ENCODE data around the gene PXK.

DNA sequence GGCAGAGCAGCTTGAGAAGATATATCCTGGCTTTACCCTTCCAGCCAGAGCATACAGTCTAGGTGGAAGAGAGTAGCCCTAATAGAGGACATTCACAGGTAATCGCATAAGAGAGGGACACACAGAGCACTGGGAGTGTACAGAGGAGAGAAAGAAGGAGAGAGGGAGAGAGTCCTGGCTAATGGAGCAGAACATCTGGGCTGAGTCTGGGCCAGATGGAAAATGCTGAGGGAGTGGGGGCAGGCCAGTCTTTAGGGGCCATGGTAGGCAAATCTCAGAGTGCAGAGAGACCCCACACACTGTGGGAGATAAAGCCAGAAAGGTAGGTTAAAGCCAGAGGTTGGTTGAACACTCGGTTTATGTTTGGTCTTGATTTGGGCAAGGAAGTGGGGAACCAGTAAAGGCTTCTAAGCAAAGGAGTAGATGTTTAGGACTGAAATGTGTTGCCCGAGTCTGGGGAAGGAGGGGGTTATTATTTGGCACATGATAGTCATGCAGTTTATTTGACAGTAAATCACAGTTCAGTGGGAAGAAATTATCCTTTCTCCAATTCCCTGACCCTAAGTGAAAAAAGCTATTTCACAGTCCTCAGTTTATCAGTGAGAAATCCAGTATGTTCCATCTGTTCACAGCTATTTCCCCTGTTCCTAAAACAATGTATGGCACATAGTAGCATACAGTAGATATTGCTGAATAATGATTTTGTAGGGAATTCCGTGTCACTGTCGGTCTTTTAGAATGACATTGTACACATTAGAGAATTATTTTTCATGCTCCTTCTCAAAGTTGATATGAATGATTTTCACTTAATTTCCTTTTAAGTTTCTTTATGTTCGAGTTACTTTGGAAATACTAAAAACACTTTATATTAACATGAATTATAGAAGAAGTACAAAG is 55.2 kb downstream of the PXK start:
- TF ChIP-seq, protein P1, sequence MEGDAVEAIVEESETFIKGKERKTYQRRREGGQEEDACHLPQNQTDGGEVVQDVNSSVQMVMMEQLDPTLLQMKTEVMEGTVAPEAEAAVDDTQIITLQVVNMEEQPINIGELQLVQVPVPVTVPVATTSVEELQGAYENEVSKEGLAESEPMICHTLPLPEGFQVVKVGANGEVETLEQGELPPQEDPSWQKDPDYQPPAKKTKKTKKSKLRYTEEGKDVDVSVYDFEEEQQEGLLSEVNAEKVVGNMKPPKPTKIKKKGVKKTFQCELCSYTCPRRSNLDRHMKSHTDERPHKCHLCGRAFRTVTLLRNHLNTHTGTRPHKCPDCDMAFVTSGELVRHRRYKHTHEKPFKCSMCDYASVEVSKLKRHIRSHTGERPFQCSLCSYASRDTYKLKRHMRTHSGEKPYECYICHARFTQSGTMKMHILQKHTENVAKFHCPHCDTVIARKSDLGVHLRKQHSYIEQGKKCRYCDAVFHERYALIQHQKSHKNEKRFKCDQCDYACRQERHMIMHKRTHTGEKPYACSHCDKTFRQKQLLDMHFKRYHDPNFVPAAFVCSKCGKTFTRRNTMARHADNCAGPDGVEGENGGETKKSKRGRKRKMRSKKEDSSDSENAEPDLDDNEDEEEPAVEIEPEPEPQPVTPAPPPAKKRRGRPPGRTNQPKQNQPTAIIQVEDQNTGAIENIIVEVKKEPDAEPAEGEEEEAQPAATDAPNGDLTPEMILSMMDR (conservative IDR thresholded peaks at IDR 0.05) = no peak
- no peak for TF ChIP-seq EZH2 (IDR thresholded peaks at IDR 0.05; ENCODE audit: low read depth)
